Middle frontal gyrus (tissue), 1 donor: ENCODE measurements around the gene ETV6.

ENCODE experiments used
- DNase-seq: peaks from one replicate; pipeline ENCODE4 v3.0.0-alpha.2; 2015; ENCODE audit warnings: low spot score; ENCODE audit errors: extremely low spot score

Gene ETV6

DNA sequence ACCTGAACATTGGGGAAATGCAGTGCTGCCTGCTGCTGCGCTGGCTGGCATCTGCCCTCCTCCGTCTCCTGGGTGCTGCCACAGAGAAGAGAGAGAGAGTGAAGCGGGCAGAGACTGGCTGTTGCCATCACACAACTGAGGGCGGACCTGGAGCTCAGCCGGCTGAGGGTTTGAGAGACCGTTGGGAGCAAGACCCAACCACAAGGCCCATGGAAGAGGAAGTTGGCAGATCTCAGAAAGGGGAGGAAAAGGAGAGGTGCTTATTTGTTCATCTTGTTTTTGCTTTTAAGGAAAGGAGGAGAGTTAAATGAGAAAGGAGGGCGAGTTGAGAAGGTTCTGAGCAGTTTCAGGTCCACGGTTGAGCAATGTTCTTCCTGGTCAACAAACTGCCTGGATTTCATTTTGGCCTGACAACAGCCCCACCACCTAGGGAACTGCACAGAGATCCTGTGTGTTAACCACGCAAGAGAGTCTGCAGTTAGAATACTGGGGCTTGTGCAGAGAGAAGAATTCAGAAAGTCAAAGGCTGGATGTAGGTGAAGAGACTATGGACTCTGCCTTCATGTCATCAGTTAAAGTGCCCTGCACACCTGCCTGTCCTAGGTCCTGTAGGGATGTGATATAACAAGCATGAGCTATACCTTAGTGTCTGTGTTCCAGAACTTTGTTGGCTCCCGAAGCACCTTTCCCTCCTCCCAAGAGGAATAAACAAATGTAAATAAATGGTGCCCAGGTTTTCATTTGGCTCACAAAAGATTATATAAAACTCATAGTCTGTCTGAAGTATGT is 124.6 kb downstream of the ETV6 start:
- no peak for DNase-seq

DNA sequence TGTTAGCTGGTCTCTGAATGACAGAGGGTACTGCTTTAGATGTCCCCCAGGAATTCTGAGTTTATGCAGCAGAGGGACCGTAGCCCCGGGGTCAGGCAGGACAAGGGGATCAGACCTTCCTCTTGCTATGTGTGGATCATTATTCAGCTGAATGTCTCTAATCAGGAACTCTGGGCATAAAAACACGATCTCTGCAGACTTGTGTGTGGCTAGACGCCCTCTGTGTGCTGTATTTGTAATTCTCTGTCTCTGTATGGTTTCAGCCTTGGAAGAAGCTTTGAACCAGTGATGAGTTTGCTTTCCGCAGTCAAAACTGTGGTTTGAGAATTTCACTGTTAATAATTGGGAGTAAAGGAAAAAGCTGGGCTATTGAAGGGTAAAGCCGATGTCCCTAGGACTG is 125.3 kb downstream of the ETV6 start:
- DNase-seq, result no peak

DNA sequence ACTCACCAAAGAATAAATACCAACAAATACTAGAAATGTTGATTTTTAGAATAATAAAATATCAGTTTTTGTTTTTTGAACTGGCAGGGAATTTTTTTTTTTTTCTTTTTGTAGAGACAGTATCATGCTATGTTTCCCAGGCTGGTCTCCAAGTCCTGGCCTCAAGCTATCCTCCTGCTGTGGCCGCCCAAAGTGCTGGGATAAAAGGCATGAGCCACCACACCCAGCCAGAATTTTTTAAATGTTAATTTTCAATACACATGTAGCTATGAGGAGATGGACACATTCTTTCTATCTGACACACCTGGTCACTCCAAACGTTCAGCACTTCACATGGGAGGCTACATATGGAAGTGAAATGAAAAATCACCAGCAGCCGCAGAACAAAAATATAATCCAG is 126.8 kb downstream of the ETV6 start:
- DNase-seq, result no peak

DNA sequence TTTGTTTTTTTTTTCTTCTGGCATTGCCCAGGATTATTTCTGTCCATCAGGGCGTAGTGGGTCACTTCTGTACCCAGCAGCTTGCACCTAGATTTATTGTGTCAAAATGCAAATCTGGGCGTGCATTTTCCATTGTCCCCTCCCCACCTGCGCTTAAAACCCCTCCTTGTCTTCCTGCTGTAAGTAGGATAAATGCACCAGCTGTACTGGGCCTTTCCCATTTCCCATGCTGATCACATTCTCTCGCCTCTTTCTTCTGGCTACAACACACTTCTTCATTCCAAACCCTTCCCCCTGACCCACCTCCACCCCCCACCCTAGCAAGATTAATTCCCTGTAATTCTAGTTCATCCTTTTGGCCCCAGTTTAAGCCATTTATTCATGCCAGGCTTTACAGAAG is 128.0 kb downstream of the ETV6 start:
- DNase-seq, result no peak

DNA sequence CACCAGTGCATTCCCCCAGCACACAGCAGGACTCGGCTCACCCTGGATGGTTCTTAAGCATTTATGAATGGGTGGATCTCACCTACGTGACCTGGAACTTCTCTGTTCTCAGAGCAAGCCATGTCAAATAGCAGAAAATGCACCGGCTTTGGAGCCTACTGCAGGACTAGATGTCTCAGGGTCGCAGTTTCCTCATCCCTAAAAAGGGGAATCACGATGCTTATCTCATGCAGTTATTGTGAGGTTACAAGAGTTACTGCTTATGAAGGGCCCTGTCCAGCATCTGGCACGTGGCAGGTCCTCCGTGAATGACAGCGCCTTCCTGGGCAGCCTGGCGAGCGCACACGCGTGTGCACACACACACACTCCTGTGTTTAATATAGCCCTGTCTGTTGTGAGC is 128.5 kb downstream of the ETV6 start:
- DNase-seq, result no peak

DNA sequence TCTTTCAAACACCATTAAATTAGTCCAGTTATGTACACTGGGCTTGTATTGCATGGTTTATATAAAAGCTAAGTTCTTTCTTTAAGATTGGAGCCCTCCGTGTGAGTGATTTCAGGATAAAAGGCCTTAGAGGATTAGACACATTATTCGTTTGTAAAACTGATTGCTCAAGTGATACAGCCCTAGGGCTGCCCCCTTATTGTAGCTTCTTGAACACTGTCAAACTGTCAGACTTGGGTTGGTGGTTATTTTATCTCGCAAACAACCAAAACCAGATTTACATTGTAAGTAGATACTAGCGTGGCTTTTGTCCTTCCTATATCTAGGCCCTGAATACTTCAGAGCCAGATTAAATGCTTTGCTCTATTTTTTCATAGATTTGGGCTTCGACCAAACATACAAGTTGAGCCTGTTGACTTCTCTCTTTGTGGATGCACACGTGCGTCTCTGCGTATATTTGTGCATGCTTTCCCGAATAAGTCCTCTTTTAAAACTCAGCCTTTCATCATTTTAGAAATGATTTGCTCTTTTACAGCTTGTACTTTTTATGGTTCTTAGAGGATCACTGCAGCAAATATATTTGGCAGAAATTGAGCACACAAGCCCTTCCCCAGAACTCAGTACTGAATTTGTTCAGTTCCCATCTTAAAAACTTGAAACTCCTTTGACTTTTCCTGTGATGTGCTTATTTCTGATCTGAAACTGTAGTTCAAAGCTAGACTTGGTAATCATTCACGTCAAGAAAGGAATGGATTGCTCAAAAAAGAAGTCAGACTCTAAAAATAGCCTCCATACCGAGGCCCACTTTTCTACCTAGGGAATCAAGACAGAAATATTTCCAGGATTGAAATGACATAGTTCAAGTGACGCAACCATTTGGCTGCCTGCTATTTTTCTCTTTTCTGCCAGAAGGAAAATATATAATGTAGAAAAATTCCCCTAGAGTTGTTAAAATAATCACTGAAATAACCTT is 129.5 kb downstream of the ETV6 start:
- DNase-seq, result no peak

DNA sequence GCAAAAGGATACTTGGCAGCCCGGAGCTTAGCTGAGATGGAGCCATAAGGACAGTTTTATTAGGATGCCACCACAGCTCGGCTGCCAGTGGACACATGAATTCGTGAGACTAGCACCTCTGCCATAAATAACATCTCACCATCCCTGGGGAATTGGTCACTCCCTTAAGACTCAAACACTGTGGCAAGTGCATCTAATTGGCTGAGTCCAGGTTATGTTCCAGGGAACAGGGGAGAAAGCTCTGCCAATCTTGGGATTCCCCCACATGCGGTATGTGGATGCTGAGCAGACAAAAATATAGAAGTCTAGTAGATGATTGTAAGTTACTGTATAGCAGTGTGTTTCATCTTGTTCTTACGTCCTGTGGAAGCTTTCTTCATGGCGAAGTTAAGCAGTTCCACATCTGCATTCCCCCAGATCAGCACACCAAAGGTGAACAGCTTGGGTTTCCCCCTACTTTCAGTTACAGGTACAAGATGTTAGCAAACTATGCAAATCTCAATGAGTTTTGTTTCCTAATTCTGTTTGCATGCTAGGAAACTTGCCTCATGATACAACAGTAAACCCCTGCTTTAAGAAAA is 131.1 kb downstream of the ETV6 start:
- DNase-seq, result no peak

DNA sequence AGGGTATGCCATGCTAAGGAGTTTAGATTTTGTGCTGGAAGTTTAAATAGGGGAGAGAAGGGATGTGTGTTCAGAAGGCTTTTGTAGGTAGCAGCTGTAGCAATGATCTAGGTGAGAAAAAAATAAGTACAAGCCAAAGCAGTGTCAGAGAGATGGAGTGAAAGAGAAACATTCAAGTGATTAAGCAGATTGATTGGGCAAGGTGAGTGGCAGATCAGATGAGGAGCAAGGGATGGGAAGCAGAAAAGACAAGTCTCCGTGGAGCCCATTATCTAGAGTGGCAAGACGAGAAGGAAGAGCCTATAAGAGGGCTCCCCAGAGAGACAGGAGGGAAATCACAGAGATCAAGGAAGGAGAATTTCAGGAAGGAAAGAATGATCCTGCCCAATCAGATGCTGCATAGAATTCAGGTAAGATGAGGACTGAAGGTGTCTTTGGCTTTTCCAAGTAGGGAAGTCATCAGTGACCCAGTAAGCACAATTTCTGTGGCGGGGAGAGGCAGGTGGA is 133.5 kb downstream of the ETV6 start:
- DNase-seq, result no peak

DNA sequence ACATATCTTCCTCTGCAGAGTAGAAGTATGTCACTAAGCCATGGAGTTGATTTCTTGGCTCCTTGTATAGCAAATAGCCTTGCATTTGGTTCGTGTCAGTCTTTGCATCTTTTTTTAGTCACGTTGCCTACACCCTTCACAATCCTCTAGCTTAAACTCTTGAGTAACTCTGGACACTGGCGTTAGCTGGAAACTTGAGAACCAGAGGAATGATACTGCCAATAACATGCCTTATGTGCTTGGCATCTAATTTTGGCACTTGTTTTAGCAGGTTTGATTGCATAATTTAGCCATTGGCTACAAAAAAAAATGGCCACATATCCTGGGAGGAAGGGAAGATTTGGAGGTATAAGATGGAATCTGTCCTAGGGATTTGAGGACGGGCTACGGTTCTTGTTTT is 136.2 kb downstream of the ETV6 start:
- no peak for DNase-seq

DNA sequence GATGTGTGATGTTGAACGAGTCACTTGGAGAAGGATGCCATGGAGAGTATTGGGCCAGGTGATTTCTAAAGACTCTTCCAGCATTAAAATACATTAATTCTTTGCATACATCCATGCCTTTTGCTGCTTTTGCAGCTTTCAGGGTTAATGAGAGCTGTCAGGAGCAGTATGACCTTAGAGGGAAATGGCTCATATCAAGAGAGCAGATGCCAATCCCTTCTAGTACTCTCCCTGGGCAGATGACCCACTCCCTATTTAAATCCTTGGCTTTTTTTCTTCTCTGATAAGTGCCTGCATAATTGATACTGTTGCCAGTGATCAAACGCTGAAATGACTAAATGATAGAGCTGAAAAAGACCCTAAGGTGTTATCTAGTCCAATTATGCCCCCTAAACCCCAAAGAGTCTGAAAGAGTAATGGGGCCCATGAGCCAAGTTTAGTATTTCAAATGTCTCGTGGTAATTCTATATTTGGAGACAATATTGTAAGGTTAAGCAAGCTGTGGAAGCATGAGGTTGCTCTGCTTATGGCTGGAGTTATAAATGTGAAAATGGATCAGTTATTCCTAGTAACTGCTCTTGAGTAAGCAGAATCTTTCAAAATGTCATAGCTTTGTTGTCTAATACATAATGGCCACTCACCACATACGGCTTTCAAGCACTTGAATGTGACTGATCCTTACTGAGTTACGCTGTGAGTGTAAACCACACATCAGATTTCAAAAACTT is 137.3 kb downstream of the ETV6 start:
- DNase-seq, result no peak

DNA sequence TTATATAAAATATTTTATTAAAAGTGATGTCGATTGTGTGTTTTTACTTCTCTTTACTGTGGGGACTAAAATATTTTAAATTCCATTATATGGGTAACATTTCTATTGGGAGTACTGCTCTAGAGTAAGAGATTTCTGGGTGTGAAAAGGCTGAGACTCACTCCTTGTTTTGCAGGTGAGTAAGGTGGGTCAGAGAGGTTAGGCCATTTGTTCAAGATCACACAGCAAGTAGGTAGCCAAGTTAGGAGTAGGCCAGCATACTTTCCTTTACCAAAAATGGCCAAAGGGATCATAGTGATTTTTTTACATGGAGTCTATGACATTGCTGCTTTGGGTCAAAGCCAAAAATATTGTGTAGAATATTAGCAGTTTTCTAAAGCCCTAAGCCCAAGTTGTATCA is 138.0 kb downstream of the ETV6 start:
- no peak for DNase-seq

DNA sequence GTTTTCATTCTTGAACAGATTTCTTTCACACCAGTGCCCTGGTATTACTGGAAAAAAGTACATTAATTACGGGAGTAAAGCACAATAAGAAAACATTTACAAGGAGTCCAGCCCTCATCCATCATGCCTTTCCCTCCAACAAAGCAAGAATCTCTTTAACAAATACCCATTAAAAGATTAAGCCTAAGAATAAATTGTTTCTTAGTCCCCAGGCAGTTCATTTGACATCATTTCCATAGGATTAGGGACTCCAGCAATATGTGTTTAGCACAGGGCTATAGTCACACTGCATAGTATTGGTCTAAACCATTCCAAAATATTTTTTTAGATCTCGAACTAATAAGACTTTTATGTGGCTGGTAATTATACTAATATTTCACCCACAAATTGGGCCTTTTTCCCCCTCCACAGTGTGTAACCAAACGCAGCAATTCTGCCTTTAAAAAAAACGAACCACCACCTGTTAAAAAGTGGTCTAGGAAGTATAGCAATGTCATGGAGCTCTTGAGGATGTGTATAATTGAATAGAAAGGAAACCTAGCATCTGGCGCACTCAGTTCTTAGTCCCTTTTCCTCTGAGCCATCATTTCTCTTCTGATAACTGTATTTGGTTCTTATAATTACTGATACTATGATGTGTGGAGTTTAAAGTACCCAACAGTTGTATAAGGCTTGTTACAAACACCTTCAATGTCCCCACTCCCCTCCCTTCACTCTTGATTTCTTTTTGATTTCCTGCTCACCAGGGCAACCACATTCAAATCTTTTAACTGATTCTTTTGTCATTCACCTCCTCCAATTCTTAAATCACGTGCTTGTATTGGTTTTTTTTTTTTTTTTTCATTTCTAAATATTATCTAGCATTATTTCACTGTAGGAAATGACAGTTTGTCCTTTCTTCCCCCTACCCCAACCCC is 138.7 kb downstream of the ETV6 start:
- DNase-seq, result no peak

DNA sequence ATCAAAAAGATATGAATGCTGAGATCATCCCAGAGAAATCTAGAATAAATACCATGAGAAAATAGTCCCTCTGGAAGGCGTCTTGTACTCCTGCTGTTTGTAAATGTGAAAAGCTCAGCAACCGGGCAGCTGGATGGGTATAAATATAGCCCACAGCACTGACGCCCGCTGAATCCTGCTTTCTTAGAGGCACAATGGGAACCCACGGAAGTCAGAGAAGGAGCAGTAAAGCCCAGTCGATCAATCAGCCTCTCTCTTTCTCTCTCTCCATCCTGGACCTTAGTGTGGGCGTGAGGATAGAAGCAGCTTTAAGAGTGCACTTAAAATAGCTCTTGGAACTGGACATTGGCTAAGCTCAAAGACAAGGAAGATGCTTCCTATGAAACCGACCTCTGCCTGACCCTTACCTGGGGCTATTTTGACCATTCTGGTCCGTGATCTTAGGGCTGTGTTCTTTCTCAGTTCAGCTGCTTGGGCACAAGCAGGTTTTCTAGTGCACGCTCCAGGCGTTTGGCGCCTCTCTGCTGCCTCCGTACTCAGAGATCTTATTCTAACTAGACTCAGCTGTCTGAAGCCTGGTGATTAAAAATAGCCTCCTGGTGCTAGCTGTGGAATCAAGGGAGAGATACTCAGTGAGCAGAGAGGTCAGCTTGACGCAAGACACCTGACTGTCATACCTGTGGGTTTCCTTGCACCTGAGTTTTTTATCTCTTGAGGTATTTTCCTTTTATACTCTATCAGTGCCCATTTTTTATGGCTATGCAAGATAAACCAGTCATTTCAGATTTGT is 144.6 kb downstream of the ETV6 start:
- no peak for DNase-seq

DNA sequence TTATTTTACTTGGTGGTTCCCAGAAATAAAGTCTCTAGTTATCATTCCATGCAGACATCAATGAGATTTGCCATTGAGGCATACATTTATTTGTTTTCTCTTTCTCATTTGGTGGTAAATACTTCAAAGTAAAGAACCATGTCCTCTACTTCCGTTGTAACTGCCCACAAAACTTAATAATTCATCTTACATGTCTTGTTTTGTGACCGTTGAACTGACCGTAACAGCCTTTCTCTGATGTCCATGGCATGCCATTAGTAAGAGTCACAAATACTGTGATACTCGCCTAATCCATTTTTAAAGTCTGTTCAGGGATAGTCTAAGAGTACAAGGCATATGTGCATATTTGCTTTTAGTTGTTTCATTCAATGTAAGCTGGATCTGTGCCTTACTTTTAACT is 145.3 kb downstream of the ETV6 start:
- DNase-seq, result no peak

DNA sequence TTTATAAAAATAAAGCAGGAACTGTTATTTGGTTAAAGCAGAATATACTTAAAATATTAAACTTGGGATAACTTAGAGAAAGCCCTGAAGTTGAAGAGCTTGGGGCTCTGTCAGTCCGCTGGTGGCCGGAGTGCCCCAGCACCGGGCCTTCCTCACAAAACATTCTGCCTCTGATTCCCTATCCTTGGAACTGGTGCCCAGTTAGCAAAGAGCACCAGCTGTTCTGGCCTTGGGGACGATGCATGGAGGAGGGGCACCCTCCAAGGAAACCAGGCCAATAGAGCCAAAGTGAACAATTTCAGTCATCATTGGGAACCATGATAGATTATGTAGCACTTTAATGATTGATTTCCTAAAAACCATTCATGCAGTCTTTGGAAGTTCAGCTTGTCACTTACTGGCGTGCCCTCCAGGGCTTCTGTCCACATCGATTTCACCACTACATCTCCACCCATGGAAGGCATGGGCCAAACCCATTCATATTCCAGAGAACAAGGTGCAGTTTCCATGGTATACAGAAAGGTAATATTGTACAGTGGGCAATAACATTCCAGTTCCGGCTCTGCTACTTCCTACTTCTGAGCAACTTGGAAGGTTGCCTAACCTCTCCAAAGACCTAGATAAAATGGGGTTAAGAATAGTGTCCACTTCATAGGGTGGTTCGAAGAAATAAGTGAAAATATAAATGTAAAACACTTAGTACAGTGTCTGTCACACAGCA is 145.9 kb downstream of the ETV6 start:
- no peak for DNase-seq

DNA sequence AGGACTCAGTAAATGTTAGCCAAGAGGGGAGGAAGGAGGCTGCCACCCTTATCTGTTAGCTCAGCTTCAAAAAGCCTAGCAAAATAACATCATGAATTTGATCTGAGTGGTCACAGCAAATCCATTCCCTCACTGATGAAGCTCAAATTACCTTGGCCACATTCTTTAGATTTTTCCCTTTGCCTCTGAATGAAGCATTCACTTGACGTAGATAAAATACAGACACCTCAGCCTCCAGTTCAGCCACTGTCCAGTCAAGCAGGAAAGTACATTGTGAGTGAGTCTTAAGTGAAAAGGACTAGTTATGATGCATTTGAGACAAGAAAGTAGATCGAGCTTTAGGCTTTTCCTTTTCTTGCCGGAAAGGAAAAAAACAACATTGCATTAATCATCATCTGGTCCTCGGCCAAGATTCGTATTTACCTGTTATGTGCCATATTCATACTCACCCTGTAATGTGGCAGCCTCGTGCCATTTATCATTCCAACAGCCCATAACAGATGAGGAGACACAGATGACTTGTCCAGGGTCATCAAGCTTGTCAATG is 146.5 kb downstream of the ETV6 start:
- DNase-seq, result no peak

DNA sequence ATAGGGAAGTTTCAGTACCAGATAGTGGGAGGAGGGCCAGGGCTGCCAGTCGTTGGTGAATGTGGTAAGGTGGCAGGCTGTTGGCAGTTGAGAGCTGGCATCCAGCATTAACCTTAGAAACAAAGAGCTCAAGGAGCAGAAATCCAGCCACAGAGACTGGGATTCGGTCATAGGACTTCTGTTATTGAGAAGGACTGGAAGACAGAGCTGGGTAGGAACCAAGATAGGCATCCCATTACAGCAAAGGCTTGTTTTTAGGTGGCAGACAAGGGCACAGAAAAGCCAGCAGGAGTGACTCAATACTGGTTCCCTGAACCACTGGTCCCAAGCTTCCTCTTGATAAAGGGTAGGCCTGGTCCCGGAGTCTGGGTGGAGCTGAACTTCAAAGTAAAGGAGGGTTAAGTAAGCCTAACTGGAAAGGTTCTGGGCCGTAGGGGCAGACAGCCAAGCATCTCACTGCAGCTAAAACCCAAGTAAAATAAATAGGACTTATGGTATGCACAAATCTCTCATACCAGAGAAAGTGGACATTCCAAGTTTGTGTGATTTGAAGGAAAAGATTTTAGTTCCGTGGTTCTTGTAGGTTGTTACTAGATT is 147.9 kb downstream of the ETV6 start:
- DNase-seq, result no peak
